GM12878 (cell line): ENCODE measurements around the gene KIRREL3.

Source experiments
- ATF3 ChIP-seq: IDR thresholded peaks from 2 replicates; pipeline ENCODE4 v1.6.1; 2011; ENCODE audit warnings: low read depth, mild to moderate bottlenecking, low read length, moderate library complexity, borderline replicate concordance; ENCODE audit errors: extremely low read depth
- CBX3 ChIP-seq: fragments of 200-600 bp; sonication (generic); IDR thresholded peaks from 2 replicates; pipeline ENCODE4 v1.6.1; 2016; ENCODE audit warnings: low read depth, borderline replicate concordance
- CHD1 ChIP-seq: IDR thresholded peaks from 2 replicates; pipeline ENCODE4 v1.6.1; 2012; ENCODE audit warnings: low read depth, low read length, improper control_type of control experiment
- CTCF ChIP-seq, 3 experiments: IDR thresholded peaks in 2 of 3; conservative IDR thresholded peaks in 1 of 3; 2 replicates each; pipeline ENCODE4 v1.5.1; 2011; ENCODE audit warnings: low read depth in 3 of 3, low read length in 3 of 3, mild to moderate bottlenecking in 3 of 3, control low read depth in 2 of 3, moderate library complexity in 2 of 3, inconsistent platforms in 1 of 3, mixed read lengths in 1 of 3; ENCODE audit not compliant: control insufficient read depth in 2 of 3, insufficient read depth in 1 of 3; ENCODE audit errors: extremely low read depth in 1 of 3
- CUX1 ChIP-seq: IDR thresholded peaks from 2 replicates; pipeline ENCODE4 v1.6.1; 2012; ENCODE audit warnings: improper control_type of control experiment, low read depth, low read length; ENCODE audit not compliant: insufficient replicate concordance
- EP300 ChIP-seq, 2 experiments: fragments of 150-350 bp in 1 of 2; IDR thresholded peaks; 2 replicates each; pipeline ENCODE4 v1.6.1; 2011 to 2012; ENCODE audit warnings: low read depth in 2 of 2, low read length in 2 of 2, borderline replicate concordance in 1 of 2, improper control_type of control experiment in 1 of 2, inconsistent platforms in 1 of 2; ENCODE audit not compliant: control insufficient read depth in 1 of 2
- GABPA ChIP-seq: IDR thresholded peaks from 2 replicates; pipeline ENCODE4 v1.6.1; 2014; ENCODE audit warnings: antibody characterized with exemption, low read depth, mild to moderate bottlenecking, inconsistent platforms
- POLR2A ChIP-seq: IDR thresholded peaks from 2 replicates; pipeline ENCODE4 v1.6.1; 2011; ENCODE audit warnings: low read depth, mild to moderate bottlenecking, low read length
- RB1 ChIP-seq: fragments of 450-650 bp; formaldehyde crosslinking; IDR thresholded peaks from 2 replicates; pipeline ENCODE4 v1.6.1; 2017; ENCODE audit warnings: mild to moderate bottlenecking, borderline replicate concordance
- REST ChIP-seq: IDR thresholded peaks from 2 replicates; pipeline ENCODE4 v1.6.1; 2012; ENCODE audit warnings: mild to moderate bottlenecking, low read depth, low read length
- RFX5 ChIP-seq: IDR thresholded peaks from 2 replicates; pipeline ENCODE4 v1.6.1; 2011; ENCODE audit warnings: low read depth, low read length, improper control_type of control experiment
- SRF ChIP-seq, 2 experiments: IDR thresholded peaks; 2 replicates each; pipeline ENCODE4 v1.6.1; 2011; ENCODE audit warnings: low read depth in 2 of 2, low read length in 2 of 2, mild to moderate bottlenecking in 1 of 2, moderate library complexity in 1 of 2
- ZBTB33 ChIP-seq: fragments of 450-650 bp; IDR thresholded peaks from 2 replicates; pipeline ENCODE4 v1.6.1; 2017; ENCODE audit warnings: mild to moderate bottlenecking
- ZNF217 ChIP-seq: fragments of 450-650 bp; IDR thresholded peaks from 2 replicates; pipeline ENCODE4 v1.6.1; 2017; ENCODE audit warnings: antibody characterized with exemption, mild to moderate bottlenecking

- TF ChIP-seq REST: no peak
- no peak for TF ChIP-seq ZNF217
- no peak for TF ChIP-seq CTCF (IDR thresholded peaks at IDR 0.05 in 2 of 3, conservative IDR thresholded peaks at IDR 0.05 in 1 of 3; ENCODE audit: control insufficient read depth in 2 of 3, extremely low read depth in 1 of 3, insufficient read depth in 1 of 3, low read depth in 3 of 3, low read length in 3 of 3)
- TF ChIP-seq ATF3: no peak
- TF ChIP-seq GABPA: no peak
- TF ChIP-seq ZBTB33: no peak
- TF ChIP-seq CUX1: no peak
- TF ChIP-seq RB1: no peak
- no peak for TF ChIP-seq CBX3
- TF ChIP-seq POLR2A: no peak
- no peak for TF ChIP-seq CHD1
- TF ChIP-seq EP300 (IDR thresholded peaks at IDR 0.05; ENCODE audit: borderline replicate concordance in 1 of 2, control insufficient read depth in 1 of 2, low read depth in 2 of 2, low read length in 2 of 2): no peak
- no peak for TF ChIP-seq SRF (IDR thresholded peaks at IDR 0.05; ENCODE audit: low read depth in 2 of 2, low read length in 2 of 2)
- TF ChIP-seq RFX5: no peak
Observed at GRCh38 chr11:126723665-126724045, 276.9 kb downstream of the KIRREL3 start.
